ENCODE measurements around the gene AARS1.
"Not testable (repeated sequence)": the region's sequence is repeated elsewhere in the genome, so short reads cannot be mapped to it uniquely, and the experiment has no call there.

Gene AARS1

GRCh38 chr16:70223216-70223615 is 66.1 kb downstream of the AARS1 start:
- not testable (repeated sequence) for DNase-seq

DNA sequence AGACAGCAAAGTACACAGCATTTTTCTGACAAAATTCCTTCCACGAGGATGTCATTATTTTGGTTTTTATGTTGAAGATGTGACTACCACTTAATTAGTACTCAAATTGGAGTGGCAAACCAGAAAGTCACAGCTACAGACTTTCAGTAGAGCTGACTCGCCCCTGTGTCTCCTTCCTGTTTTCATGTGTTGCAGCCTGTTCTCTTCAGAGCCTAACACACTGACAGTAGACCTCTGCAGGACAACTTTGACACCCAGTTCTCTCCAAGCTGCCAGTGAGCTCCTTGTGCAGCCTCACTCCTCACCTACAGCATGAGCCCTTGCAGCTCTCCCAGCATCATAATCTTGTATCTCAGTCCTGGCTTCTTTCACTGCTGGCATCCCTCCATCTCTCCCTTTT is 66.7 kb downstream of the AARS1 start:
- DNase-seq = not testable (repeated sequence)

GRCh38 chr16:70218586-70218985 is 70.7 kb downstream of the AARS1 start:
- DNase-seq = not testable (repeated sequence)

GRCh38 chr16:70206382-70206781 is 82.9 kb downstream of the AARS1 start:
- DNase-seq = not testable (repeated sequence)

GRCh38 chr16:70204668-70205405 is 84.5 kb downstream of the AARS1 start:
- DNase-seq = not testable (repeated sequence)

DNA sequence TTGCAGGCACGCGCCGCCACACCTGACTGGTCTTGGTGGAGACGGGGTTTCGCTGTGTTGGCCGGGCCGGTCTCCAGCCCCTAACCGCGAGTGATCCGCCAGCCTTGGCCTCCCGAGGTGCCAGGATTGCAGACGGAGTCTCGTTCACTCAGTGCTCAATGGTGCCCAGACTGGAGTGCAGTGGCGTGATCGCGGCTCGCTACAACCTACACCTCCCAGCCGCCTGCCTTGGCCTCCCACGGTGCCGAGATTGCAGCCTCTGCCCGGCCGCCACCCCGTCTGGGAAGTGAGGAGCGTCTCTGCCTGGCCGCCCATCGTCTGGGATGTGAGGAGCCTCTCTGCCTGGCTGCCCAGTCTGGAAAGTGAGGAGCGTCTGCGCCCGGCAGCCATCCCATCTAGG is 85.3 kb downstream of the AARS1 start:
- not testable (repeated sequence) for DNase-seq

GRCh38 chr16:70203508-70203907 is 85.8 kb downstream of the AARS1 start:
- DNase-seq = not testable (repeated sequence)
